Stomach smooth muscle (tissue), 2 donors: ENCODE measurements around the gene AACS.
"Not testable (repeated sequence)": the region's sequence is repeated elsewhere in the genome, so short reads cannot be mapped to it uniquely, and the experiment has no call there.

ENCODE experiments used
- H3K27ac ChIP-seq: one replicate; pipeline ENCODE4 v1.7.0; 2013; ENCODE audit warnings: mild to moderate bottlenecking, low read length, inconsistent platforms
- H3K27me3 ChIP-seq, 2 donors: one replicate each; pipeline ENCODE4 v1.7.0; 2013; ENCODE audit warnings: low read length in 2 of 2; ENCODE audit not compliant: insufficient read depth in 2 of 2, control insufficient read depth in 1 of 2
- H3K36me3 ChIP-seq, 2 donors: one replicate each; pipeline ENCODE4 v1.7.0; 2013; ENCODE audit warnings: low read length in 2 of 2; ENCODE audit not compliant: control insufficient read depth in 2 of 2, insufficient read depth in 2 of 2
- H3K4me1 ChIP-seq: one replicate; pipeline ENCODE4 v1.7.0; 2013; ENCODE audit warnings: low read length; ENCODE audit not compliant: control insufficient read depth, insufficient read depth
- H3K4me3 ChIP-seq, 2 donors: one replicate each; pipeline ENCODE4 v1.7.0; 2013; ENCODE audit warnings: low read length in 2 of 2
- H3K9ac ChIP-seq, 2 donors: one replicate each; pipeline ENCODE4 v1.7.0; 2013; ENCODE audit warnings: low read length in 2 of 2, mild to moderate bottlenecking in 1 of 2
- H3K9me3 ChIP-seq, 2 donors: one replicate each; pipeline ENCODE4 v1.7.0; 2013; ENCODE audit warnings: low read length in 2 of 2; ENCODE audit not compliant: control insufficient read depth in 2 of 2
- donor health status: healthy.
- donor health status: Pancreatic carcinoma.

Gene AACS

DNA sequence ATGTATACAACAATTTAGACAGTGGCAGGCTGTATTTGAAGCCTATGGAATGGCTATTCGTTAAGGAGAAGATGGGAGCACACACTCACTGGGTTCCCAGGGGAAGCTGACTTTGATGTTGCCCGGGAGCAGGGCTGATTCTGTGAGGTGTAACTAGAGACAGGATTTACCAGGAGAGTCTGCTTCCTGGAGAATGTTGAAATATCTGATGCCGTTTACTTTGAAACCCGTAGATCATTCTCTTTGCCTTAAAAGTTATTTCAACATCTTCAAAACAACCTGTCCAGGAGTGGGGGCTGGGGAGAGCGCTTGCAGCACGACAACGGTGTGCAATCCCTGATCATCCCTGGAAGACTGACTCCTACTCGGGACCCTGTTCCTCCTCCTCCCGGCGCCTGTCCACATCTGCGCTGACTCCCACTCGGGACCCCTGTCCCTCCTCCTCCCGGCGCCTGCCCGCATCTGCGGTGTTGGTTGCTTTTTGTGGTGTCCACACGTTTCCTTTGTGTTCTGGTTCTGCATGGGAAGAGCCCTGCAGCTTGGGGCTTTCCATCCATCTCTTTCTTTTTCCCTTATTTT lies 72.6 kb downstream of the AACS start:
- Histone ChIP-seq H3K9me3 (no peaks in the 10 kb centered on the region), H3K27ac (no peak overlapping the region), H3K27me3 (no peaks in the 10 kb centered on the region), H3K4me3 (no peak overlapping the region), H3K9ac (no peak overlapping the region), H3K4me1 (no peaks in the 10 kb centered on the region), H3K36me3 (peaks cover 9 to 12% of the 10 kb centered on the region in 2 donors)

DNA sequence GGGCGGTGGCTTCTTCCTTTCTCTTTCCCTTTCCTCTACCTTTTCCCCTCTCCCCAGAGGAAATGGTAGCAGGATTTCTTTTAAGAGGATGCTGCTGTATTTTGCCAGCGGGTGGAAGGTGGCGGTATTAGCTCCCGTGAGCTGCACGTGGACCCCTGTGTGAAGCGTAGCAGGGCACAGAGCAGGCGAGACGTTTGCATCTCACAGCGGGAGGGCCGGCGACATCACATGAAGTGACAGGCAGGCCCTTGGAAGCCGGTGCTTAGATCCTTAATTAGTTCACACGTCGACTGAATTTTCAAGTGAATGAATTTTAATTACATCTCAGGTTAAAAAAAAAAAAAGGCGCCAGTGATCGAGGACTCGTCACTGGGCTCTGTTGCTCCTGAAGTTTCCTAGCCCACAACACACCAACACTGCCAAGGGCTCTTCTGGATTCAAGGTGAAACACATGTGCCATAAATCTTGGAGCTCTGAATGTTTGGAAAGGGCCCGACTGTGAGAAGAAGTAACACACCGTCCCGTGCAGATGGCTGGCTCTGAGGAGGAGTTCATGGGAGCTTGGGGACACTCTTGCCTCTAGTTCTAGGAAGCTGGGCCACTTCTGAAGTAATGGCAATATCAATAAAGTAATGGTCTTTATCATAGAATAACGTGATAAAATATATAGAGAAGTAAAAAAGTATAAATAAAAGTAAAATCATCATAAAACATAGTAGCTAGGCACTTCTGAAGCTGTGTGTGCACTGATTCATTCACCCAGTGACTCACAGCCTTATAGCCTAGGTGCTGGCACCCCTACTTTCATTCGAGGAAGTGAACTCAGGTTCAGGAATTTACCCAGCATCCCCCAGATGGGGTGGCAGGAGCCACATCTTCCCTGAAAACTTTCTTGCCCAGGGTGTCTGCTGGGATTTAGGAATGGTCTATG lies 75.3 kb downstream of the AACS start:
- H3K4me3 ChIP-seq, result no peak overlapping the region
- no peak overlapping the region for H3K9ac ChIP-seq
- H3K4me1 ChIP-seq, result peaks cover 4% of the 10 kb centered on the region
- no peaks in the 10 kb centered on the region for H3K27me3 ChIP-seq
- H3K9me3 ChIP-seq, result no peaks in the 10 kb centered on the region
- peaks cover 6 to 9% of the 10 kb centered on the region in 2 donors for H3K36me3 ChIP-seq
- H3K27ac ChIP-seq, result no peak overlapping the region

DNA sequence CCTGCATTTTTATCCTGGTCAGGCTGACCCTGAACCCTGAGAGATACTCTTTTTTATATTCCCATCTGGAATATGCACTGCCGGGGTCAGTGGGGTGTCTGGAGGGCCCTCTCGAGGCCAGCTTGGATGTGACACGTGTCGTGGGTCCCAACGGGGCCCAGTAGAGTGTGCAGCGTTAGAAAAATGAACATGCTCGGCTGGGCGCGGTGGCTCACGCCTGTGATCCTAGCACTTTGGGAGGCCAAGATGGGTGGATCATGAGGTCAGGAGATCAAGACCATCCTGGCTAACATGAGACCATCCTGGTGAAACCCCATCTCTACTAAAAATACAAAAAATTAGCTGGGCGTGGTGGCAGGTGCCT lies 76.0 kb downstream of the AACS start:
- not testable (repeated sequence) for H3K27ac ChIP-seq, H3K4me3 ChIP-seq, H3K4me1 ChIP-seq, H3K9me3 ChIP-seq, H3K27me3 ChIP-seq, H3K9ac ChIP-seq, H3K36me3 ChIP-seq

DNA sequence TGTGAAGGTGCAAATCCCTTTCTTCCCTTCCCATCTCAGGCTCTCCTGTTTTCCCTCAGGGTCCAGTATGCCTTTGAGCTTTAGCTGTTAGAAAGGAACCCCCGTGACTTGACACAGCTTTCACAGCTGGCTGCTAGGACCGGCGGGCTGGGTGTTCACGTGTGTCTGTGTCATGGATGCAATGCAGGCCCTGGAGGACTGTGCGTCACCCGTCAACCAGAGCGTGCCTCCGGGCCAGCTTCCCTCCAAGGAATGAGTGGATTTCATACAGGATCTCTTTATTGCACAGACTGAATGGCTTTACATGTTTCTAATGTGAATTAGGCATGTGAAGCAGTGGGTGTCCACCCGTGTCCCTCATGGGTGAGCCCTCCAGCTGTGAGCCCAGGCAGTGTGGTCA lies 77.4 kb downstream of the AACS start:
- H3K9me3 ChIP-seq, result no peaks in the 10 kb centered on the region
- no peak overlapping the region for H3K9ac ChIP-seq
- no peaks in the 10 kb centered on the region for H3K27me3 ChIP-seq
- H3K36me3 ChIP-seq, result peaks cover 2 to 3% of the 10 kb centered on the region in 2 donors
- H3K4me3 ChIP-seq, result no peak overlapping the region
- peaks cover 4% of the 10 kb centered on the region for H3K4me1 ChIP-seq
- H3K27ac ChIP-seq, result no peak overlapping the region

DNA sequence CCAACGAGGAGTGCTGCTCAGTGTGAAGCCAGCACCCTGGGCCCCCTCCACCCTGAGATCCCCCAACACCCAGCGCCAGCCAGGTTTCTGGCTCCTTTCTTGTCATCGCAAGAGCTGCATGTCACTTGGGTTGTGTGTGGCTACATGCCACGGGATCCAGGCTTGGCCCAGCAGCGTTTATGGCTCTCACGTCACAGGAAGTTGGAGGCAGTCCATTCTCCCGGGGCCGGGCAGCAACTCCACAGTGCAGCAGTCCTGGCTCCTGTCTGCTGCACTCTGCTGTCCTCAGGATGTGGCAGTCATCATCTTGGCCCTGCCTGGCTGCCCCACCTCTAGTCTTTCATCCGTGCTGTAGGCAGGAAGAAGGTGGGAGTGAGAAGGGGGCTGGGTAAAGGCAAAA lies 78.3 kb downstream of the AACS start:
- no peak overlapping the region for H3K9ac ChIP-seq
- H3K9me3 ChIP-seq, result no peaks in the 10 kb centered on the region
- no peaks in the 10 kb centered on the region for H3K27me3 ChIP-seq
- H3K27ac ChIP-seq, result no peak overlapping the region
- no peak overlapping the region for H3K4me3 ChIP-seq
- H3K4me1 ChIP-seq, result peaks cover 4% of the 10 kb centered on the region
- H3K36me3 ChIP-seq, result no peaks in the 10 kb centered on the region

DNA sequence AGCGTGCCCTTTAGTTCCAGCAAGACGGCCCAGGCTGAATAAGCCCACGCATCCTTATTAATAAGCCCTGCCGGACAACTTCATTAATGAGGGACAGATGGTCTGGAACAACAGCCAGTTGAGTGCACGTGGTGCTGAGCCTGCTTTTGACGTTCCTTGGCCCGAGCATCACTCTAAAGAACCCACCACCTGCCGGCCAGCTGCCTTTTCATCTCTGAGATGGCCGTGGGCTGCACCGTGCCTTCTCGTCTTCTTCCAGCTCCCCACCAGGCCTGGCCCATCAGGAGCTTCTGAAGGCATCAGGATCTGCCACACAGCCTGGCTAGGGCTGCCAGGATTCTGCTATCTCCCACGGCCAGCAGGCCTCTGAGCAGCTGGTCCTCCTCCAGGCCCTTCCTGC lies 80.0 kb downstream of the AACS start:
- no peaks in the 10 kb centered on the region for H3K36me3 ChIP-seq
- H3K27me3 ChIP-seq, result peaks cover 0 to 3% of the 10 kb centered on the region in 2 donors
- H3K27ac ChIP-seq, result no peak overlapping the region
- H3K4me1 ChIP-seq, result peaks cover 4% of the 10 kb centered on the region
- no peak overlapping the region for H3K9ac ChIP-seq
- H3K4me3 ChIP-seq, result no peak overlapping the region
- H3K9me3 ChIP-seq, result no peaks in the 10 kb centered on the region

DNA sequence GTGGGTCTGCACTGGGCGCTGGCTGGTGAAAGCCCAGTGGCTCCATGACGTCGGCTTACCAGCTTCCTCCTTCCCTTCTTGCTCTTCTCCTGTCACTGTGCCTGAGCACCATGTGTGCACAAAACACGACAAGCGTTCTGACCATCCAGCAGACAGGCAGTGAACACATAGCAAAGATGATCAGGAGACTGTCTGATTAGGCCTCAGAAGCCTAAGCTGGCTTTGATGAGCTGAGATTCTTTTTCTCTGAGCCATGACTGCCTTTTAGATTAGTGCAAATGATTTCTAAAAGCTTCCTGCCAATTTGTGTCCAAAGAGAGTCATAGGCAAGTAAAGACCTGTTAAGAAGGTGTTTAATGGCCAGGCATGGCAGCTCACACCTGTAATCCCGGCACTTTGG lies 83.1 kb downstream of the AACS start:
- Histone ChIP-seq H3K9me3 (no peaks in the 10 kb centered on the region), H3K9ac (no peak overlapping the region), H3K27ac (no peak overlapping the region), H3K36me3 (no peaks in the 10 kb centered on the region), H3K27me3 (peaks cover 0 to 3% of the 10 kb centered on the region in 2 donors), H3K4me1 (peaks cover 4% of the 10 kb centered on the region), H3K4me3 (no peak overlapping the region)

DNA sequence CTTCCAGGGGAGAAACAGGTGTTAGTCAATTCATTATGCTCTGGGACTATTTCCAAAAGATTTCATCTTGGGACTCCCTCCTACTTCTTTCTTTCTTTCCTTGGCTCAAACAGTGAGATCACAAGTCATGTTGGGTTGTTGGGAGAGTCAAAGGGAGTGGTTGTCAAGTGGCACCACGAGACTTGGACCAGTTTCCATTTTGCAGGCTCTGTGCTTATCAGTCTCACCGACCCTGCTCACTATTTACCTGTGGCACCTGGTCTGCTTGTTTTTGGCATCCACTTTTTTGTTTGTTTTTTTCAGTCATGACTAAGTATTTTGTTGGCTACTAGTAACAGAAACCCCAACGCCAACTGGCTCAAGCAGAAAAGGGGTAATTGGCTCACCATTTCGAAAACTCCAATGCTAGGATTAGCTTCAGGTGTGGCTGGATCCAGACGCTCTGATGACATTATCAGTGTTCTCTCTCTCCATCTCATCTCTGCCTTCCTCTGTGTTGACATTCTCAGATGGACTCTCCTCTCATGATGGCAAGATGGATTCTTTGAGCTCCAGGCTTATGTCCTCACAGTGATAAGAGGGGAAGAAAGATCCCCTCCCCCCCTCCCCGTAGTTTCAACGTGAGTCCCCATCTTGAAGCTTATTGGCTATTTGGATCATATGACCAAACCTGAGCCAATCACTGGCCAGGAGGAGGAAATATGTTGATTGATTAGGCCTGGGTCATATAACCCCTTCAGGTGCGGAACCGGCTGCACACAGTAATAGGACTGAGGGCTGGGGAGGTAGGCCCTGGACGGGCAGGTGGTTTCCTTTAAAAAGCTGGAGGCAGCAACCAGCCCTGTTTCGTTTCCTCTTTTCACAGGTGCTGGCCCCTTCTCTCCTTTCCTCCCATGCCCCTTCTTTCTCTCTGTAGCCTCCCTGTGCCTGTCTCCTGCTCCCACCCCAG lies 84.2 kb downstream of the AACS start:
- H3K27ac ChIP-seq, result no peak overlapping the region
- H3K4me3 ChIP-seq, result no peak overlapping the region
- H3K27me3 ChIP-seq, result peaks cover 0 to 3% of the 10 kb centered on the region in 2 donors
- no peaks in the 10 kb centered on the region for H3K9me3 ChIP-seq
- no peaks in the 10 kb centered on the region for H3K4me1 ChIP-seq
- H3K9ac ChIP-seq, result no peak overlapping the region
- no peaks in the 10 kb centered on the region for H3K36me3 ChIP-seq

DNA sequence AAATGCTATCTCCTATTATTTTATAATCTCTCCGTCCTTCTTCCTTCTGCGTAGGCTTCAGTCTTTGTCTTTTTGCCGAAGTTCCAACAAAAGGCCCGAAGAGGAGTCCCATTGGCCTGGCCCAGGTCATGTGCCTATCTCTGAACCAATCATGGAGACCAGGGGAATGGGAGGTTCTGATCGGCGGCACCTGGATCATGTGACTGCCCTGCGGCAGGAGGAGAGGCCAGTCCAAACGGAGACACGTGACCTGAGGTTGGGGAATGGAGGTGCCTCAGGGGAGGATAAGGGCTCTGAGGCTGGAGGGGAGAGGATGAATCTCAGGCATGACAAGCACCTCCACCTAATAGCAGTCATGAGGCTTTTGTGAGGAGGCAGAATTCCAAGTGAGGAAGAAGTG lies 86.0 kb downstream of the AACS start:
- H3K36me3 ChIP-seq, result no peaks in the 10 kb centered on the region

DNA sequence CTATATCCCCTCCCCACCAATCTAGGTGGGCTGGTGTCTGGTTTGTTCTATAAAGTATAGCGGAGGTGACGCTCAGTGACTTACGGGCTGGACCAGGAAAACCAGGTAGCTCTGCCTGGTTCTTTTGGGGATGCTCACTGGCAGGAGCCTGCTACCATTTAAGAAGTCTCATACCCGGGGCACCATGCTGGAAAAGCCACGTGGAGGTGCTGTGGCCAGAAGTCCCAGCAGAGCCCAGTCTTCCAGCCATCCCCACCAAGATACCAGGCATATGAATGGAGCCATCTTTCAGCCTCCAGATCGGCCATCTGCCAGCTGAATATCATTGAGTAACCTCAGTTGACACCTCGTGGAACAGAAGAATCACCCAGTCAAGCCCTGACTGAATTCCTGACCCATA lies 87.2 kb downstream of the AACS start:
- no peaks in the 10 kb centered on the region for H3K36me3 ChIP-seq
- H3K9ac ChIP-seq, result no peak overlapping the region
- H3K27me3 ChIP-seq, result peaks cover 0 to 3% of the 10 kb centered on the region in 2 donors
- H3K27ac ChIP-seq, result no peak overlapping the region
- peaks cover 4 to 8% of the 10 kb centered on the region in 2 donors for H3K9me3 ChIP-seq
- H3K4me3 ChIP-seq, result no peak overlapping the region
- H3K4me1 ChIP-seq, result no peaks in the 10 kb centered on the region

More for the DNA sequence above, 86.0 kb downstream of the AACS start:
- no peak overlapping the region for H3K4me3 ChIP-seq
- peaks cover 0 to 3% of the 10 kb centered on the region in 2 donors for H3K27me3 ChIP-seq
- H3K27ac ChIP-seq, result no peak overlapping the region
- H3K4me1 ChIP-seq, result no peaks in the 10 kb centered on the region
- no peak overlapping the region for H3K9ac ChIP-seq
- H3K9me3 ChIP-seq, result no peaks in the 10 kb centered on the region
